Esophagus squamous epithelium (tissue), 5 donors: ENCODE measurements around the gene COPS8. TPM values are rescaled to one million over a fixed set of nuclear protein-coding genes. Genes with fewer than 3 reads are reported as not detected.

Source experiments
- DNase-seq: peaks from one replicate; lab custom pipeline; 2025; lab: John Stamatoyannopoulos, UW
- H3K27ac ChIP-seq, 4 donors: fragments of 200-600 bp; sonication (generic); one replicate each; pipeline ENCODE4 v1.5.1; 2016 to 2019; ENCODE audit warnings: mild to moderate bottlenecking in 1 of 4
- H3K27me3 ChIP-seq, 4 donors: fragments of 200-600 bp; sonication (generic); 1 replicate in 3 of 4; 2 replicates in 1 of 4; pipeline versions ENCODE4 v1.5.1 to v1.6.0; 2017 to 2021; ENCODE audit warnings: antibody characterized with exemption in 1 of 4
- H3K36me3 ChIP-seq, 3 donors: fragments of 200-600 bp; sonication (generic); one replicate each; pipeline ENCODE4 v1.5.1; 2016 to 2019
- H3K4me1 ChIP-seq, 3 donors: fragments of 200-600 bp; sonication (generic); one replicate each; pipeline ENCODE4 v1.5.1; 2017 to 2019
- H3K4me3 ChIP-seq, 4 donors: fragments of 200-600 bp; sonication (generic); 1 replicate in 3 of 4; 2 replicates in 1 of 4; pipeline ENCODE4 v1.5.1; 2016 to 2019; ENCODE audit warnings: mild to moderate bottlenecking in 2 of 4, moderate library complexity in 1 of 4
- H3K9me3 ChIP-seq, 3 donors: fragments of 200-600 bp; sonication (generic); one replicate each; pipeline ENCODE4 v1.5.1; 2016 to 2019
- CTCF ChIP-seq, 6 experiments: fragments of 450-650 bp in 4 of 6; fragments of 200-600 bp in 2 of 6; sonication (generic) in 2 of 6; IDR thresholded peaks; one replicate each; pipeline ENCODE4 v1.5.1; 2016 to 2019; ENCODE audit warnings: antibody characterized with exemption in 6 of 6, mild to moderate bottlenecking in 4 of 6, moderate library complexity in 4 of 6
- POLR2A ChIP-seq, 4 donors: fragments of 450-650 bp; IDR thresholded peaks; one replicate each; pipeline ENCODE4 v1.6.1; 2017; ENCODE audit warnings: antibody characterized with exemption in 4 of 4, mild to moderate bottlenecking in 4 of 4, moderate library complexity in 3 of 4
- WGBS, 2 donors: methylation state at CpG; one replicate each; pipeline ENCODE4 v1.1.5; 2018; 5-methylcytosine and 5-hydroxymethylcytosine counted together
- intact Hi-C: fragments of 100-400 bp; cut with DNase I; formaldehyde crosslinking; loops from one replicate; pipeline ENCODE4 v1.15.0; 2022
- total RNA-seq, 4 donors: library from RNA; depleted of rRNA; stranded (reverse); fragments of >200 nt; gene quantifications; one replicate each; pipeline ENCODE4 v1.1.0, GENCODE V29; 2016
- donor health status: DM: yes; HTN: yes; CAD: no.

Gene COPS8
- total RNA-seq, 4 donors from 2014 or later: 26.9 to 69.0 (median 54.6) TPM

GRCh38 chr2:237081596-237081995 lies 4.1 kb upstream of the COPS8 start:
- 92 to 93% methylated on average over 8 of the region's 8 CpGs for WGBS, 2 donors
- intact Hi-C loops: no loop called here

GRCh38 chr2:237083026-237083425 lies 2.7 kb upstream of the COPS8 start:
- Histone ChIP-seq H3K4me1 (peaks cover 10 to 29% (median 13%) of the 10 kb centered on the region in 3 donors), H3K4me3 (no peak overlapping the region), H3K27ac (no peak overlapping the region), H3K27me3 (no peaks in the 10 kb centered on the region), H3K9me3 (no peaks in the 10 kb centered on the region), H3K36me3 (peaks cover 0 to 5% (median 0%) of the 10 kb centered on the region in 3 donors)
- no peak for DNase-seq
- 86 to 97% methylated on average over 3 of the region's 3 CpGs for whole genome bisulfite sequencing, 2 donors
- TF ChIP-seq POLR2A (IDR thresholded peaks at IDR 0.05): no peak
- TF ChIP-seq CTCF (IDR thresholded peaks at IDR 0.05): no peak
- intact Hi-C loops: no loop called here

More at GRCh38 chr2:237081596-237081995, 4.1 kb upstream of the COPS8 start:
- TF ChIP-seq CTCF (IDR thresholded peaks at IDR 0.05): no peak
- DNase-seq: no peak
- peaks cover 3 to 15% (median 4%) of the 10 kb centered on the region in 3 donors for H3K4me1 ChIP-seq
- no peaks in the 10 kb centered on the region for H3K27me3 ChIP-seq
- H3K27ac ChIP-seq: no peak overlapping the region
- H3K9me3 ChIP-seq: no peaks in the 10 kb centered on the region
- H3K4me3 ChIP-seq: no peak overlapping the region
- no peaks in the 10 kb centered on the region for H3K36me3 ChIP-seq

- WGBS, 2 donors: 90 to 92% methylated on average over 8 of the region's 8 CpGs
- intact Hi-C loops: no loop called here
- peaks cover 10 to 34% (median 13%) of the 10 kb centered on the region in 3 donors for H3K4me1 ChIP-seq
Measured at GRCh38 chr2:237084444-237084843, 1.2 kb upstream of the COPS8 start.

GRCh38 chr2:237090906-237091305 lies 5.2 kb downstream of the COPS8 start:
- Histone ChIP-seq H3K4me3 (no peak overlapping the region), H3K27ac (peak overlapping the region in 3 of 4 donors; percentile 47 to 79 (median 63)), H3K27me3 (no peaks in the 10 kb centered on the region), H3K4me1 (peaks cover 10 to 69% (median 28%) of the 10 kb centered on the region in 3 donors), H3K36me3 (peaks cover 0 to 67% (median 0%) of the 10 kb centered on the region in 3 donors), H3K9me3 (no peaks in the 10 kb centered on the region)
- TF ChIP-seq POLR2A (IDR thresholded peaks at IDR 0.05): no peak
- TF ChIP-seq CTCF (IDR thresholded peaks at IDR 0.05): no peak
- no peak for DNase-seq
- WGBS, 2 donors: 83 to 92% methylated on average over 13 of the region's 13 CpGs
- intact Hi-C loops: no loop called here

More at GRCh38 chr2:237084444-237084843, 1.2 kb upstream of the COPS8 start:
- TF ChIP-seq POLR2A (IDR thresholded peaks at IDR 0.05) (no peak), CTCF (IDR thresholded peaks at IDR 0.05) (no peak)
- Histone ChIP-seq H3K9me3 (no peaks in the 10 kb centered on the region), H3K36me3 (peaks cover 0 to 19% (median 0%) of the 10 kb centered on the region in 3 donors), H3K27me3 (no peaks in the 10 kb centered on the region), H3K27ac (peak overlapping the region in 1 of 4 donors; percentile 88), H3K4me3 (no peak overlapping the region)
- no peak for DNase-seq

GRCh38 chr2:237091779-237092436 lies 6.2 kb downstream of the COPS8 start:
- Histone ChIP-seq H3K4me3 (no peak overlapping the region), H3K4me1 (peaks cover 3 to 71% (median 21%) of the 10 kb centered on the region in 3 donors), H3K9me3 (no peaks in the 10 kb centered on the region), H3K36me3 (peaks cover 0 to 77% (median 0%) of the 10 kb centered on the region in 3 donors), H3K27me3 (no peaks in the 10 kb centered on the region), H3K27ac (peak overlapping the region; percentile 47 to 85 (median 71))
- DNase-seq: no peak
- no peak for TF ChIP-seq CTCF (IDR thresholded peaks at IDR 0.05)
- no peak for TF ChIP-seq POLR2A (IDR thresholded peaks at IDR 0.05)
- intact Hi-C loops: no loop called here
- 43 to 61% methylated on average over 6 to 7 of the region's 7 CpGs for WGBS, 2 donors
